GM18508 (cell line): ENCODE measurements around the gene SPPL2A.
"Not testable (repeated sequence)": the region's sequence is repeated elsewhere in the genome, so short reads cannot be mapped to it uniquely, and the experiment has no call there.

Source experiments
- ATAC-seq: cut with Tn5 transposase; IDR thresholded peaks from one replicate; pipeline ENCODE4 v1.9.1; 2021; ENCODE audit warnings: moderate number of reproducible peaks; ENCODE audit not compliant: insufficient read depth, unreplicated experiment

Gene SPPL2A

DNA sequence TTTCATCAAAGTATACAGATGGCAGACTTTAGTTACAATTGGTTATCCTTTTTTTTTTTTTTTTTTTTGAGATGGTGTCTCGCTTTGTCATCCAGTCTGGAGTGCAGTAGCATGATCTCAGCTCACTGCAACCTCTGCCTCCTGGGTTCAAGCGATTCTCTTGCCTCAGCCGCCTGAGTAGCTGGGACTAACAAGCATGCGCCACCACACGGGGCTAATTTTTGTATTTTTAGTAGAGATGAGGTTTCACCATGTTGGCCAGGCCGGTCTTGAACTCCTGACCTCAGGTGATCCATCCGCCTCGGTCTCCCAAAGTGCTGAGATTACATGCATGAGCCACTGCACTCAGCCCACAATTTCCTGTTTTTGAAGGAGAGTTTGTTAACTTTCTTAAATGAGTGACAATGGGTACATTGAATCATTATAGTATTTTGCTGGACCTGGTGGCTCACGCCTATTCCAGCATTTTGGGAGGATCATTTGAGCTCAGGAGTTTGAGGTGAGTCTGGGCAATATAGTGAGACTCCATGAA, 70.8 kb downstream of the SPPL2A start:
- not testable (repeated sequence) for ATAC-seq

DNA sequence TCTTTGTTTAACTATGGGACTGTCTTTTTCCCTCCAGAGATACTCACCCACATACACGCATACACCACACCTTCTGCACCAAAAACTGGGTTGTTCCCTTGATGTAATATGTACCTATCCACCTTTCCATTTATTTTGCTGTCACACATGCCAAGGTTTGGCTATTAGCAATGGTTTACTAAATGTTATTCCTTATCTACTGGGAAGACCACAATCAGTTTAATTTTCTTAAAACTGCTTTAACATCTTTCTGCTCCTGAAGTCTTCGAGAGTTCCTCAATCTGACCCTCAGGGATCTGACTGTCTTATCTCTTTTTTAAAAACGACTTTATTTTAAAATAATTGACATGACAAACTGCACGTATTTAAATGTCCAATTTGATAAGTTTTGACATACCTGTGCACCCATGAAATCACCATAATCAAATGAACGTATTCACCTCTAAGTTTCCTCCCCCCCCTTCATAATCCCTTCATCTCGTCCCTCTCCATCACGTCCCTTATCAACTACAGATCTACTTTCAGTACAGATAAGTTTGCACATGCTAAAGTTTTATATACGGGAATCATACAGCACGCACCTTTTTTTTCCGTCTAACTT, 78.1 kb downstream of the SPPL2A start:
- ATAC-seq: no peak

GRCh38 chr15:50686469-50687301, 78.8 kb downstream of the SPPL2A start, which contains the start of gene TRPM7:
TSS of gene TRPM7 (minus strand) at chr15:50686797. CDS start at chr15:50686533, 264 bp downstream.
- ATAC-seq: peak; percentile 41

DNA sequence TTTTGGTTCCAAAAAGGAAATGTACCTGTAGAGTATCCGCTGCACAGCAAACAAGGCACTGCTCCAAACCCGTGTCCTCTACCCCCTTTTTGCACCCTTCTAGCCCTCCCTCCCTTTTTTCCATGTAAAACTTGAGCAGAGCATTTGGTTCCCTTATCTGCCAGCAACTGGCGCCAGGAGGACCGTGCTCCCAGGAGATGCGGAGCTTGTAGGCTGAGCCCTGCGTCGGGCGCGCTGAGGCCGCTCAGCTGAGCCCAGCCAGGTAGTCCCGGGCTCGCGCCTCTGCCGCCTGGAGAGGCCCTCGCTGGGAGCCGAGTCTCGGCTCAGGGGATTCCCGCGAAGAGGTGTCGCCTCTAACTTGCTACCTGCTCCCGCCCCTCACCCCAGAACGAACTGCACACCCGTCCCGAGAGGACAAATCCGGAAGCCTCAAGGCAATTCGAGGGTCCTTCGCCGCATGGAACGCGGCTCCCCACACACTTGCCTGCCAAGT, 79.5 kb downstream of the SPPL2A start:
- ATAC-seq: peak; percentile 35

GRCh38 chr15:50685191-50685975, 80.1 kb downstream of the SPPL2A start:
- no peak for ATAC-seq

DNA sequence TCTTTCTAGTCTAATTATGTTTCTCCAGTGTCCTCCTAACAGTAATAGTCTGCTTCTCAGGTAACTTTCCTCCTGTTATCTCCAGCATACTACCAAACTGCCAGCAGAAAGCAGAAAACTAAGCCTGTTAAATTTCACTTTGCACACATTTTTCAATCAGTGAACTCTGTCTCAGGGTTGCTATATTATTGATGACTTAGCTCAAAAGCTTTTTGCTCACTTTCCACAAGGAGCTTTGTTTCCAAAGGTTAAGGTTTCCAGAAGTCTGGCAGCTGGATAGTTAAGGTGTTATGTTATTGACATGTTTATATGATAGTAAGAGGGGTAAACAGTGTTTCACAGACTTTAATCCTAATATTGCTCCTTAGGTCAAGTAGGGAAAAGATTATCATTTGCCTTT, 84.0 kb downstream of the SPPL2A start:
- no peak for ATAC-seq

DNA sequence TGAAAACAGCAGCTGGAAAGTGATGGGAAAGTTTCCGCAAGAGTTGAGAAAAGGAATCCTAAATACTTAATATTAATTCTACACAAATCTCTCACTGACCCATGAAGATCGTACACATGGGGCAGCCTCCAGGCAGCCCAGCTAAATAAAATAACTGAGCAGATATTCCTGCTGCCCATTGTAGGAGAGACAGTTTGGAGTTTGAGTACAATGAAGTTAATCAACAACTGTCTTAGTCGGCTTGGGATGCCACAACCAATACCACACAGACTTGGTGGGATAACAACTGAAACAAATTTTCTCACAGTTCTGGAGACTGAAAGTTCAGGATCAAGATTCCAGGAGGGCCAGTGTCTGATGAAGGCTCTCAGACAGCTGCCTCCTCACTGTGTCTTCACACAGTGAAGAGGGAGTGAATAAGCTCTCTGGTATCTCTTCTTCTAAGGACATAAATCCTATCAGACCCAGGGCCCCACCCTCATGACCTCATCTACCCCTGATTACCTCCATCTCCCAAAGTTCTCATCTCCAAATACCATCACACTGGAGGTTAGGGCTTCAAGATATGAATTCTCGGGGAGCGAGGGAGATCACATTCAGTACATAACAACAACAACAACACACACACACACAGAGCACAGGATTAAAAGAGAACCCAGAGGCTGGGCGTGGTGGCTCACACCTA, 88.6 kb downstream of the SPPL2A start:
- no peak for ATAC-seq

- no peak for ATAC-seq
Measured at GRCh38 chr15:50675535-50676144, 89.9 kb downstream of the SPPL2A start.

- no peak for ATAC-seq
Measured at GRCh38 chr15:50670115-50670514, 95.4 kb downstream of the SPPL2A start.

DNA sequence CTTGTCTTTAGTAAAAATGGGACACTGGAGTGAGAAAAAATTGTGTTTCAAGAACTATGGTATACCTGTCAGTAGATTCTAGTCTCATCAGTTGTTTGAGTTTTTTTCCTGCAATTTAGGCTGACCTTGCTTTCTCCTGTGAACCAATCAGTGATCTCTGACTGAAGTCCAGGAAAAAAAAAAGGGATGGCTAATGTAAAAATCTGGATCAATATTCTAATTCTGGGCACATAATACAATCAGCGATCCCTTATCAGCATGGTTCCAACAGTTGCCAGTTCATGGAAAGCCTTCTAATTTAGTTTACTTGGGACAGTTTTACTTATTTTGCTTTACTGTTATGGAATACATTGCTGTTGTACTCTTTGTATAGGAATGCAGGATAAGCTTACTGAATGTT, 95.9 kb downstream of the SPPL2A start:
- no peak for ATAC-seq

GRCh38 chr15:50665938-50666337, 99.6 kb downstream of the SPPL2A start:
- no peak for ATAC-seq

- no peak for ATAC-seq
Measured at GRCh38 chr15:50655555-50655954, 110.0 kb downstream of the SPPL2A start.

- ATAC-seq: no peak
Measured at GRCh38 chr15:50653156-50653743, 112.3 kb downstream of the SPPL2A start.

GRCh38 chr15:50652671-50653070, 112.8 kb downstream of the SPPL2A start:
- no peak for ATAC-seq
